Embryonic facial prominence (tissue), 1 donor: ENCODE results near the gene PAX5.
"Not testable (repeated sequence)": the region's sequence is repeated elsewhere in the genome, so short reads cannot be mapped to it uniquely, and the experiment has no call there.

ENCODE experiments used
- DNase-seq: peaks from one replicate; pipeline ENCODE4 v3.0.0-alpha.2; 2016; ENCODE audit errors: extremely low spot score

Gene PAX5

GRCh38 chr9:36880075-36880474 is 154.0 kb downstream of the PAX5 start:
- DNase-seq: no peak

GRCh38 chr9:36878986-36879982 is 154.8 kb downstream of the PAX5 start:
- no peak for DNase-seq

GRCh38 chr9:36877239-36877638 is 156.8 kb downstream of the PAX5 start:
- no peak for DNase-seq

GRCh38 chr9:36876056-36876455 is 158.0 kb downstream of the PAX5 start:
- no peak for DNase-seq

- DNase-seq: no peak
Observed at GRCh38 chr9:36874921-36875320, 159.1 kb downstream of the PAX5 start.

GRCh38 chr9:36874261-36874660 is 159.8 kb downstream of the PAX5 start:
- no peak for DNase-seq

- DNase-seq: no peak
Observed at GRCh38 chr9:36873247-36873875, 160.7 kb downstream of the PAX5 start.

GRCh38 chr9:36872641-36873040 is 161.4 kb downstream of the PAX5 start:
- no peak for DNase-seq

GRCh38 chr9:36871606-36872005 is 162.5 kb downstream of the PAX5 start:
- no peak for DNase-seq

GRCh38 chr9:36870960-36871359 is 163.1 kb downstream of the PAX5 start:
- no peak for DNase-seq

- DNase-seq: not testable (repeated sequence)
Observed at GRCh38 chr9:36869605-36870004, 164.5 kb downstream of the PAX5 start.

- DNase-seq: no peak
Observed at GRCh38 chr9:36868586-36869282, 165.3 kb downstream of the PAX5 start.

GRCh38 chr9:36867672-36868471 is 166.2 kb downstream of the PAX5 start:
- no peak for DNase-seq

- DNase-seq: no peak
Observed at GRCh38 chr9:36867241-36867640, 166.8 kb downstream of the PAX5 start.

- no peak for DNase-seq
Observed at GRCh38 chr9:36866840-36867239, 167.2 kb downstream of the PAX5 start.

GRCh38 chr9:36865731-36866635 is 168.1 kb downstream of the PAX5 start:
- no peak for DNase-seq

GRCh38 chr9:36864491-36865410 is 169.3 kb downstream of the PAX5 start:
- no peak for DNase-seq

GRCh38 chr9:36862206-36863145 is 171.6 kb downstream of the PAX5 start:
- DNase-seq: no peak
